NB4 (cell line): ENCODE measurements around the gene CFAP58.

ENCODE experiments used
- CTCF ChIP-seq: IDR thresholded peaks from one replicate; pipeline ENCODE4 v1.5.1; 2012; ENCODE audit warnings: low read depth, low read length
- MYC ChIP-seq: IDR thresholded peaks from 2 replicates; pipeline ENCODE4 v1.6.1; 2011; ENCODE audit warnings: low read depth, low read length
- POLR2A ChIP-seq: IDR thresholded peaks from 2 replicates; pipeline ENCODE4 v1.6.1; 2011; ENCODE audit warnings: mild to moderate bottlenecking; ENCODE audit not compliant: insufficient read length; ENCODE audit errors: extremely low read depth

GRCh38 chr10:104321725-104322415, 31.8 kb upstream of the CFAP58 start:
- no peak for TF ChIP-seq CTCF
- TF ChIP-seq MYC = no peak
- TF ChIP-seq POLR2A = no peak
